Keratinocyte (primary cell): ENCODE measurements around the gene ZNF778. TPM values are rescaled to one million over a fixed set of nuclear protein-coding genes. Genes with fewer than 3 reads are reported as not detected.
"Not testable (repeated sequence)": the region's sequence is repeated elsewhere in the genome, so short reads cannot be mapped to it uniquely, and the experiment has no call there.

Experiments
- DNase-seq: peaks from one replicate; pipeline ENCODE4 v3.0.0-alpha.2; 2011; ENCODE audit warnings: low read depth, missing footprints, low spot score
- FAIRE-seq: peaks from 2 replicates; lab custom pipeline; 2011; peaks lifted over from hg19 to GRCh38; lab: Jason Lieb, UNC
- H2AFZ ChIP-seq: 2 replicates; pipeline ENCODE4 v1.6.0; 2012; ENCODE audit warnings: low read length, control low read depth, inconsistent platforms; ENCODE audit not compliant: control insufficient read depth
- H3K27ac ChIP-seq: 2 replicates; pipeline ENCODE4 v1.5.1; 2011; ENCODE audit warnings: low read length; ENCODE audit not compliant: control insufficient read depth, insufficient read depth
- H3K27me3 ChIP-seq: 3 replicates; pipeline ENCODE4 v1.6.0; 2011; ENCODE audit warnings: low read length; ENCODE audit not compliant: control insufficient read depth, insufficient read depth; ENCODE audit errors: extremely low read depth
- H3K36me3 ChIP-seq, 2 experiments: 2 replicates in 1 of 2; 3 replicates in 1 of 2; pipeline ENCODE4 v1.5.1; 2011; ENCODE audit warnings: low read length in 2 of 2, mild to moderate bottlenecking in 1 of 2; ENCODE audit not compliant: control insufficient read depth in 2 of 2, insufficient read depth in 2 of 2; ENCODE audit errors: extremely low read depth in 1 of 2
- H3K4me1 ChIP-seq: 3 replicates; pipeline ENCODE4 v1.5.1; 2011; ENCODE audit warnings: low read length; ENCODE audit not compliant: control insufficient read depth, insufficient read depth; ENCODE audit errors: extremely low read depth
- H3K4me2 ChIP-seq: 3 replicates; pipeline ENCODE4 v1.6.0; 2011; ENCODE audit warnings: low read depth, low read length; ENCODE audit not compliant: control insufficient read depth, insufficient read depth; ENCODE audit errors: extremely low read depth
- H3K4me3 ChIP-seq, 3 experiments: fragments of 200-600 bp in 1 of 3; sonication (generic) in 1 of 3; 2 replicates in 2 of 3; 3 replicates in 1 of 3; pipeline ENCODE4 v1.5.1; 2011 to 2016; ENCODE audit warnings: low read length in 3 of 3, mild to moderate bottlenecking in 3 of 3, control low read depth in 2 of 3, inconsistent platforms in 1 of 3, low read depth in 1 of 3, mixed read lengths in 1 of 3, mixed run types in 1 of 3, moderate library complexity in 1 of 3; ENCODE audit not compliant: control insufficient read depth in 2 of 3, insufficient read depth in 2 of 3; ENCODE audit errors: extremely low read depth in 1 of 3
- H3K79me2 ChIP-seq: 2 replicates; pipeline ENCODE4 v1.6.0; 2012; ENCODE audit warnings: low read length; ENCODE audit not compliant: control insufficient read depth, insufficient read depth
- H3K9ac ChIP-seq: 3 replicates; pipeline ENCODE4 v1.6.0; 2011; ENCODE audit warnings: low read length; ENCODE audit not compliant: control insufficient read depth, insufficient read depth; ENCODE audit errors: extremely low read depth
- H3K9me1 ChIP-seq: 3 replicates; pipeline ENCODE4 v1.6.0; 2011; ENCODE audit warnings: low read length; ENCODE audit not compliant: control insufficient read depth, insufficient read depth; ENCODE audit errors: extremely low read depth
- H3K9me3 ChIP-seq: 2 replicates; pipeline ENCODE4 v1.5.1; 2012; ENCODE audit warnings: low read depth, low read length; ENCODE audit not compliant: control insufficient read depth
- H4K20me1 ChIP-seq: 3 replicates; pipeline ENCODE4 v1.6.0; 2011; ENCODE audit warnings: low read length; ENCODE audit not compliant: control insufficient read depth, insufficient read depth; ENCODE audit errors: extremely low read depth
- CTCF ChIP-seq, 3 experiments: IDR thresholded peaks in 1 of 3; conservative IDR thresholded peaks in 1 of 3; optimal IDR thresholded peaks in 1 of 3; 2 replicates in 2 of 3; 3 replicates in 1 of 3; pipeline versions ENCODE3 to v1.5.1; 2011; ENCODE audit warnings: low read length in 3 of 3, mild to moderate bottlenecking in 3 of 3, moderate library complexity in 2 of 3, control low read depth in 1 of 3, inconsistent platforms in 1 of 3; ENCODE audit not compliant: insufficient read depth in 2 of 3; ENCODE audit errors: extremely low read depth in 1 of 3
- EZH2 ChIP-seq: IDR thresholded peaks from one replicate; pipeline ENCODE4 v1.6.1; 2012; ENCODE audit warnings: inconsistent platforms, mild to moderate bottlenecking, low read length, moderate library complexity
- dilution Hi-C: fragments of 300-500 bp; cut with MboI; formaldehyde crosslinking; loops from one replicate; pipeline ENCODE4 v1.7.0; 2020; ENCODE audit warnings: low sequenced_read_pairs; ENCODE audit not compliant: extremely low pct_ligation_motif_present
- polyA plus RNA-seq, 5 experiments: library from polyadenylated mRNA; depleted of rRNA in 3 of 5; stranded (reverse) in 3 of 5; stranded (forward) in 1 of 5; unstranded in 1 of 5; fragments of >200 nt; gene quantifications; 1 replicate in 1 of 5; 2 replicates in 3 of 5; 3 replicates in 1 of 5; pipeline versions ENCODE4 v1.2.1 to v1.2.3, GENCODE V29; 2011 to 2012; ENCODE audit warnings: missing spikeins in 2 of 5, low read depth in 1 of 5, low replicate concordance in 1 of 5

The ZNF778 gene
- polyA plus RNA-seq, 1 donor (not counting 4 experiments of a cell fraction or from before 2014, with no cell fraction given): 6.2 TPM

- Histone ChIP-seq H3K36me3 (no peaks in the 10 kb centered on the region), H3K4me2 (no peak overlapping the region), H2AFZ (no peak overlapping the region), H3K9me3 (no peaks in the 10 kb centered on the region), H3K4me3 (no peak overlapping the region), H3K9me1 (no peaks in the 10 kb centered on the region), H3K27me3 (no peaks in the 10 kb centered on the region), H3K27ac (no peak overlapping the region), H3K79me2 (peaks cover 7% of the 10 kb centered on the region), H3K9ac (no peak overlapping the region), H3K4me1 (no peaks in the 10 kb centered on the region), H4K20me1 (no peaks in the 10 kb centered on the region)
- dilution Hi-C loops: no loop called here
- FAIRE-seq (no peak), DNase-seq (no peak)
- TF ChIP-seq CTCF (optimal IDR thresholded peaks at IDR 0.05 in 1 of 3, IDR thresholded peaks at IDR 0.05 in 1 of 3, conservative IDR thresholded peaks at IDR 0.05 in 1 of 3; ENCODE audit: extremely low read depth in 1 of 3, insufficient read depth in 2 of 3, low read length in 3 of 3): no peak
- no peak for TF ChIP-seq EZH2
Observed at GRCh38 chr16:89243664-89244063, 26.2 kb downstream of the ZNF778 start.

DNA sequence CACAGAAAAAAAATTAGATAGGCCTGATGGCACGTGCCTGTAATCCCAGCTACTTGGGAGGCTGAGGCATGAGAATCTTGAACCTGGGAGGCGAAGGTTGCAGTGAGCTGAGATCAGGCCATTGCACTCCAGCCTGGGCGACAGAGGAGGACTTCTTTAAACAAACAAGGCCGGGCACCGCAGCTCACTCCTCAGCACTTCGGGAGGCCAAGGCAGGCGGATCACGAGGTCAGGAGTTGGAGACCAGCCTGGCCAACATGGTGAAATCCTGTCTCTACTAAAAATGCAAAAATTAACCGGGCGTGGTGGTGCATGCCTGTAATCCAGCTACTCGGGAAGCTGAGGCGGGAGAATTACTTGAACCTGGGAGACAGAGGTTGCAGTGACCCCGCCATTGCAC is 26.8 kb downstream of the ZNF778 start:
- H3K4me1 ChIP-seq, H3K9me1 ChIP-seq, H3K4me3 ChIP-seq, H3K4me2 ChIP-seq, FAIRE-seq, DNase-seq, H3K36me3 ChIP-seq, H2AFZ ChIP-seq, H3K27me3 ChIP-seq, H3K9ac ChIP-seq, H4K20me1 ChIP-seq, H3K27ac ChIP-seq, dilution Hi-C loops, H3K9me3 ChIP-seq, H3K79me2 ChIP-seq: not testable (repeated sequence)

DNA sequence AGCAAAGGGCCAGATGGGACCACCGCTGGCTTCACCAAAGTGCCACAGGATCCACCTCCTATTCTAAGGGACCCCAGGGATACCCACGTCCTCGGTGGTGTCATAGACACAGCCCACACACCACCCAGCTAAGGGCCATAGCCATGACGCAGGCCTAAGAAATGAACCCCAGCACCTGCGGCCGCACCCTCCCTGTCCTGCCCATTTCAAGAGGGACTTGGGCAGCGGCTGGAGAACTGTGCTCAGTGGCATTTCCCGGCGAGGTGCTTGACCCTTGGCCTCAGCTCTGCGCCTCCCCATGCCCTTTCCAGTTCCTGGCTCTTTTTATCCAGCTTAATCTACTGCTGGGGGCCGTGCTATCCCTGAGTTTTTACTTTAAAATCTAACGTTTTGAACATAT is 27.3 kb downstream of the ZNF778 start:
- H3K9me3 ChIP-seq: no peaks in the 10 kb centered on the region
- H3K27ac ChIP-seq: no peak overlapping the region
- no peaks in the 10 kb centered on the region for H3K9me1 ChIP-seq
- H3K4me1 ChIP-seq: no peaks in the 10 kb centered on the region
- dilution Hi-C loops: no loop called here
- no peak overlapping the region for H3K4me2 ChIP-seq
- TF ChIP-seq EZH2: no peak
- TF ChIP-seq CTCF (optimal IDR thresholded peaks at IDR 0.05 in 1 of 3, IDR thresholded peaks at IDR 0.05 in 1 of 3, conservative IDR thresholded peaks at IDR 0.05 in 1 of 3; ENCODE audit: extremely low read depth in 1 of 3, insufficient read depth in 2 of 3, low read length in 3 of 3): no peak
- FAIRE-seq: no peak
- no peaks in the 10 kb centered on the region for H3K27me3 ChIP-seq
- no peak overlapping the region for H3K4me3 ChIP-seq
- no peaks in the 10 kb centered on the region for H4K20me1 ChIP-seq
- no peaks in the 10 kb centered on the region for H3K36me3 ChIP-seq
- H2AFZ ChIP-seq: no peak overlapping the region
- no peak for DNase-seq
- no peak overlapping the region for H3K9ac ChIP-seq
- peaks cover 7% of the 10 kb centered on the region for H3K79me2 ChIP-seq
